Activated naive CD4-positive, alpha-beta T cell treated with anti-CD3 and anti-CD28 coated beads, Interleukin-2, amount 50 U/mL, for 24 hours (primary cell): ENCODE results near the gene ENPP7.

Source experiments
- H3K27ac Mint-ChIP-seq: one replicate; pipeline ENCODE4 v1.8.0; 2021; ENCODE audit warnings: mild to moderate bottlenecking, mixed read lengths
- H3K27me3 Mint-ChIP-seq: one replicate; pipeline ENCODE4 v1.8.0; 2021; ENCODE audit warnings: mixed read lengths
- H3K36me3 Mint-ChIP-seq: one replicate; pipeline ENCODE4 v1.8.0; 2021; ENCODE audit warnings: mixed read lengths
- H3K4me1 Mint-ChIP-seq: one replicate; pipeline ENCODE4 v1.8.0; 2021; ENCODE audit warnings: mixed read lengths
- H3K4me3 Mint-ChIP-seq: one replicate; pipeline ENCODE4 v1.8.0; 2021; ENCODE audit warnings: mild to moderate bottlenecking, mixed read lengths
- H3K9me3 Mint-ChIP-seq: one replicate; pipeline ENCODE4 v1.8.0; 2021; ENCODE audit warnings: mixed read lengths

Gene ENPP7

DNA sequence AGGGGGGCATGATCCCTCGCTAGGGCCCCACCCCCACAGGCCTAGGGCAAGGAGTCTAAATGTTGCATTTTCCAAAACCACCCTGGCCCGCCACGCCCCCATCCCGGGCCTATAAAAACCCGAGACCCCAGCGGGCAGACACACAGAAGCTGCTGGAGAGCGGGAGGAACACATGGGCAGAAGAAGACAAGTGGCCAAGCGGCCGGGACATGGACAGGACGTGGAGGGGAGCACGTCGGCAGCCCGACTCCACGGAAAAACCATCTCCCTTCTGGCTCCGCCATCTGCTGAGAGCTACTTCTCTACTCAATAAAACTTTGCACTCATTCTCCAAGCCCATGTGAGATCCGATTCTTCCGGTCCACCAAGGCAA, 34.1 kb upstream of the ENPP7 start:
- Mint-ChIP-seq H3K27ac (peak overlapping the region; percentile 4), H3K4me3 (no peak overlapping the region), H3K9me3 (no peaks in the 10 kb centered on the region), H3K4me1 (peaks cover 4% of the 10 kb centered on the region), H3K27me3 (peaks cover 12% of the 10 kb centered on the region), H3K36me3 (no peaks in the 10 kb centered on the region)

DNA sequence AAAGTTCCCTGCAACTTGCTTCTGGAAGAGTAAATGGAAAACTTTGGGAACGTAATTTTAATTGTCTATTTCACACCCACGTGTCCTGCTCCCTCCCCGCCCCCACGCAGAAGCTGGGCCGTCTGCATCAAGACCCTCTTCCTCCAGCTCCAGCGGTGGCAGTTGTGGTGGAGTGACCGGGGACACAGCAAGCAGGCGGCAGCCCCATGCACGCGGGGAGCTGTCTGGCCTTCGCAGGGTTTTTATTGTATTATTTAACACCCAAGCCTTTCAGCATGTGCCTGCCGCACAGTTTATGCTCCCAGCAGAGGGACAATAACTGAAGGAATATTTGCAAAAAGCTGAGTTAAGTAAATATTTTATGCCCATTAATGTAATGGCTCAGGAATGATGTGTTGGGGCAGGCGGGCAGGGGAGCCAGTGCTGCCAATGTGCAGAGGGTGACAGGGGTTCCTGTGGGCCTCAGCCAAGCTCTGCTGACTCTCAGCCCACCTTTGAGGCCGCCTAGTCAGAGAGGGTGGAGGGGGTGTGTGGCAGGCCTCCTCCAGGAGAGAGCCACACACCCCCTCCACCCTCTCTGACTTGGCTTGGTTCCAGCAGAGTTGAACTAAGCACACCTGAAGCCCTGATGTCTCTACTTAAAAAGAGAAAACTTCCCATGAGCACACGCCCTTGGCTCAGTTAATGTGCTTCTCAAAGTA, 32.4 kb upstream of the ENPP7 start:
- Mint-ChIP-seq H3K4me1 (peaks cover 4% of the 10 kb centered on the region), H3K27ac (no peak overlapping the region), H3K4me3 (no peak overlapping the region), H3K9me3 (no peaks in the 10 kb centered on the region), H3K27me3 (peaks cover 12% of the 10 kb centered on the region), H3K36me3 (no peaks in the 10 kb centered on the region)

DNA sequence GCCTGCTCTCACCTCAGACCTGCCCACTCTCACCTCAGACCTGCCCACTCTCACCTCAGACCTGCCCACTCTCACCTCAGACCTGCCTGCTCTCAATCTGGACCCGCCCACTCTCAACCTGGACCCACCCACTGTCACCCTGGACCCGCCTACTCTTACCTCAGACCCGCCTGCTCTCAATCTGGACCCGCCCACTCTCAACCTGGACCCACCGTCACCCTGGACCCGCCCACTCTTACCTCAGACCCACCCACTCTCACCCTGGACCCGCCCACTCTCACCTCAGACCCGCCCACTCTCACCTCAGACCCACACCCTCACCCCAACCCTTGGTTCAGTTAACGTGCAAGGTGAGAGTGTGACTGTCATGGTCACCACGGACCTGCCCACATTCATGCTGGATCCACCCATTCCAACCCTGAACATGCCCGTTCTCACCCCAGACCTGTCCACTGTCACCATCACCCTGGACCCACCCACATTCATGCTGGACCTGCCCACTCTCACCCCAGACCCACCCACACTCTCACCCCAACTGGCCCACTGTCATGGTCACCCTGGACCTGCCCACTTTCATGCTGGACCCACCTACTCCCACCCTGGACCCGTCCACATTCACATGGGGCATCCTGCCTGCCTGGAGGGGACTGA, 31.2 kb upstream of the ENPP7 start:
- Mint-ChIP-seq H3K27me3 (peaks cover 10% of the 10 kb centered on the region), H3K4me1 (peaks cover 4% of the 10 kb centered on the region), H3K36me3 (no peaks in the 10 kb centered on the region), H3K4me3 (no peak overlapping the region), H3K27ac (no peak overlapping the region), H3K9me3 (no peaks in the 10 kb centered on the region)

DNA sequence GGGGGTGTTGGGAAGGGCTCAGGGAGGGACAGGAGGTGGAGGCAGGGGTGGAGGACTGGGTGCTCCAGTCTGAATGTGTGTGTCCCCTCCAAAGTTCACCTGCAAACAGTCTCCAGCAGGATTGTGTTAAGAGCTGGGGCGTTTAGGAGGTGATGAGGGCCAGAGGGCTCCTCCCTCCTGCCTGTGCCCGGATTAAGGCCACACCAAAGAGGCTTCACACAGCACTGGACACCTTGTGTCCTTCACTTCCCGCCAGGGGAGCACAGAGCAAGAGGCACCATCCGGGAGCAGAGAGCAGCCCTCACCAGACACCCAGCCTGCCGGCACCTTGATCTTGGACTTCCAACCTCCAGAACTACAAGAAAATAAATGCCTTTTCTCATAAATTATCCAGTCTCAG, 30.2 kb upstream of the ENPP7 start:
- peaks cover 9% of the 10 kb centered on the region for H3K27me3 Mint-ChIP-seq
- no peaks in the 10 kb centered on the region for H3K9me3 Mint-ChIP-seq
- no peak overlapping the region for H3K27ac Mint-ChIP-seq
- no peak overlapping the region for H3K4me3 Mint-ChIP-seq
- peaks cover 4% of the 10 kb centered on the region for H3K4me1 Mint-ChIP-seq
- no peaks in the 10 kb centered on the region for H3K36me3 Mint-ChIP-seq

DNA sequence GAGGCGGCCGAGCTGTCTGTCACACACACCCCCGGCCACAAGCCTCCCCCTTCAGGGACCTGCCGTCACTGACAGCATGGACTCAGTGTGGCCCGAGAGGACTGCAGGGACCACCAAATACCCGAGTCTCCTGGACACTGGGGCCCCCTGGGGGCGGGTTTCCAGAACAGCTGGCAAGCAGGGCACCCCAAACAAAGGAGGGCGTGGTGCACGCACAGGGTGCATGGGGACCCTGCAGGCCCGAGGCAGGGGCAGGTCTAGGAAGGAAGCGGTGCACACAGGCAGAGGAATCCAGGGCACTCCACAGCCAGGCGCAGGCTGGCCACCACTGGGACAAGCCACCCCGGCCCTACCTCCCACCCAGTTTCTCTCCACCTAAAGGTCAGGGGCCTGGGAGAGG, 28.7 kb upstream of the ENPP7 start:
- H3K27ac Mint-ChIP-seq: no peak overlapping the region
- no peaks in the 10 kb centered on the region for H3K9me3 Mint-ChIP-seq
- H3K36me3 Mint-ChIP-seq: no peaks in the 10 kb centered on the region

DNA sequence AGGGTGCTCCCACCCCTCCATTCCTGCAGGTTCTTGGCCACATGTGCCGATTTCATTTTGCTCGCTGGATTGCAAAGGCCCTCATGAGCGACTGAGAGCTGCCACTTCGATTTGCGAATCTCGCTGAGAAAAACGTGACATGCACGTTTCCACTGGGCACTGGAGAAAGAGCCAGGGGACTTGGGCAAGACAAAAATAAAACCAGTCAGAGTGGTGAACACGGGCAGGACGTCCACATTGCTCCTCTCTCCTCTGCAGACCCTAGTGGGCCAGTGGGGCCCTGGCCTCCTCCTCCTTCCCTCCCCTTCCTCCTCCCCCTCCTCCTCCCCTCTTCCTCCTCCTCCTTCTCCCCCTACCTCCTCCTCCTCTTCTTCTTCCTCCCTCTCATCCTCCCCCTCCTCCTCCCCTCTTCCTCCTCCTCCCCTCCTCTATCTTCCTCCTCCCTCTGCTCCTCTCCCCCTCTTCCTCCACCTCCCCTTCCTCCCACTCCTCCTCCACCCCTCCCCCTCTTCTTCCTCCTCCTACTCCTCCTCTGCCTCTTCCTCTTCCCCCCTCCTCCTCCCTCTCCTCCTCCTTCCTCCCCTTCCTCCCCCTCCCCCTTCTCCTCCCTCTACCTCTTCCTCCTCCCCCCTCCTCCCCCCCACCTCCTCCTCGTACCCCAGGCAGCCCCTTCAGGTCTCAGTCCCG, 28.1 kb upstream of the ENPP7 start:
- no peaks in the 10 kb centered on the region for H3K4me1 Mint-ChIP-seq
- no peaks in the 10 kb centered on the region for H3K36me3 Mint-ChIP-seq
- H3K4me3 Mint-ChIP-seq: no peak overlapping the region
- no peak overlapping the region for H3K27ac Mint-ChIP-seq
- H3K9me3 Mint-ChIP-seq: no peaks in the 10 kb centered on the region
- H3K27me3 Mint-ChIP-seq: no peaks in the 10 kb centered on the region

More for the DNA sequence above, 28.7 kb upstream of the ENPP7 start:
- Mint-ChIP-seq H3K4me3 (no peak overlapping the region), H3K27me3 (peaks cover 3% of the 10 kb centered on the region), H3K4me1 (no peaks in the 10 kb centered on the region)

DNA sequence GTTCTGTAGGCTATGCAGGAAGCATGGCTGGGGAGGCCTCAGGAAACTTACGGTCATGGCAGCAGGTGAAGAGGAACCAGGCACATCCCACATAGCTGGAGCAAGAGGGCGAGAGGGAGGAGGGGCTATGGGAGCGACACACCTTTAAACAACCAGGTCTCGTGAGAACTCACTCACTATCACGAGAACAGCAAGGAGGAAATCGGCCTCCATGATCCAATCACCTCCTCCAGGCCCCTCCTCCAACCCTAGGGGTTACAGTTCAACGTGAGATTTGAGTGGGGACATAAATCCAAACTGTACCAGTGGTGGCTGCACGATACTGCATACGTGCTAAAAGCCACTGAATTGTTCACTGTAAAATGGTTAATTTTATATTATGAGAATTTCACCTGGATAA, 26.1 kb upstream of the ENPP7 start:
- Mint-ChIP-seq H3K27ac (no peak overlapping the region), H3K4me3 (no peak overlapping the region), H3K27me3 (no peaks in the 10 kb centered on the region)

DNA sequence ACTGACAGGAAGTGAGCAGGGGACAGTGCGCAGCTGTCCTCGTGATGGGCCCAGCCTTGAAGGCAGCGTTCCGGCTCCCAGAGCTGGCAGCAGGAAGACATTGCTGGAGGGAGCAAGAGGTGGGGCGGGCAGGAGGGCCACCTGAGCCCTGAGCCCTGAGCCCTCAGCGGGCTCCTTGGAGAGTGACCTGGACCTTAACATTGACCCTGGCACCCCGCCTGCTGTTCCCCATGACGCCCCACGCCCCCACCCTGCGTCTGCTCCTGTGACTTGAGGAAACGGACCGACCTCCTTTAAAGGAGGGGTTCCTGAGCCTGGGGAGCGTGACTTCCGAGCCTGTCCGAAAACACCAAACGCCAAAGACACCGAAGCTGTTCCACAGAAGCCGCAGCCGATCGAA, 25.1 kb upstream of the ENPP7 start:
- Mint-ChIP-seq H3K4me3 (no peak overlapping the region), H3K4me1 (no peaks in the 10 kb centered on the region), H3K27me3 (no peaks in the 10 kb centered on the region), H3K9me3 (no peaks in the 10 kb centered on the region), H3K36me3 (no peaks in the 10 kb centered on the region), H3K27ac (no peak overlapping the region)

More for the DNA sequence above, 26.1 kb upstream of the ENPP7 start:
- H3K36me3 Mint-ChIP-seq: no peaks in the 10 kb centered on the region
- no peaks in the 10 kb centered on the region for H3K9me3 Mint-ChIP-seq
- H3K4me1 Mint-ChIP-seq: no peaks in the 10 kb centered on the region

DNA sequence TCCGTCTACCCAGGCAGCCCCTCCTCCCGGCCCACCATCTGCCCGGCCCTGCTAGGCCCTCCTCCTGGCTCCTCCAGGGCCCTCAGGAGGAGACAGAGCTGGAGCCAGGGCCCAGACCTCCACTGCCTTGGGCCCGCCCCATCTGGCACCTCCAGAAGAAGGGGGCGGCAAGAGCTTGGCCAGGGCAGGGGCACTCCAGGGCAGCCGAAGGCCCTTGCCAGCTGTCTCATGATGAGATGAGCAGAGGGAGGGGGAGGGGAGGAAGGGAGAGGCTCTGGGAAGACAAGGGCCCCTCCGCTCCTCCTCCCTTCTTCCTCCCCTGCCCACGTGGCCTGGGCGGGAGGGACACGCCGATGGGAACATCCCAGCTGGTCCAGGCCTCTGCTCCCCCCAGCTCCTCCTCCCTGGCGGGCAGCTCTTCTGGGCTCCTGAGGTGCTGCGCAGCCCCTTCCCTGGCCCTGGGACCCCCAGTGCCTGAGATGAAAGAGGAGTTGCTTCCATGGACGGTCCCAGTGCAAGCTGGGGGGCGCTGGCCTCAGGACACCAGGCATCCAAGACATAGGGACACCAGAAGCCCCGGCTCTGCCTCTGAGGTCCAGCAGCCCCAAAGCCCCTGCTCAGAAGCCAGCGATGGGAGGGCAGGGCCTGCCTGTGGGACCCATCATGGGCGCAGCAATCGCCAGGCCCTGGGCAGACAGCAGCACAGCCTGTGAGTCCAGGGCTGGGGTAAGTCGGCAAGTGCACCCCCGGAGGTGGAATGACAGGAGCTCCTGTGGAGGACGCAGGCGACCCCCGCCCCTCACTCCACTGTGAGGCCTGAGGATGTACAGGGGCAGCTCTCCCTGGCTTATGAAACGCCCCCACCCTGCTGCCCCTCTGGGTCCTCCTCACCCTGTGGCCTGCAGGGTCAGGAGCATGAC, 23.6 kb upstream of the ENPP7 start:
- no peaks in the 10 kb centered on the region for H3K27me3 Mint-ChIP-seq

DNA sequence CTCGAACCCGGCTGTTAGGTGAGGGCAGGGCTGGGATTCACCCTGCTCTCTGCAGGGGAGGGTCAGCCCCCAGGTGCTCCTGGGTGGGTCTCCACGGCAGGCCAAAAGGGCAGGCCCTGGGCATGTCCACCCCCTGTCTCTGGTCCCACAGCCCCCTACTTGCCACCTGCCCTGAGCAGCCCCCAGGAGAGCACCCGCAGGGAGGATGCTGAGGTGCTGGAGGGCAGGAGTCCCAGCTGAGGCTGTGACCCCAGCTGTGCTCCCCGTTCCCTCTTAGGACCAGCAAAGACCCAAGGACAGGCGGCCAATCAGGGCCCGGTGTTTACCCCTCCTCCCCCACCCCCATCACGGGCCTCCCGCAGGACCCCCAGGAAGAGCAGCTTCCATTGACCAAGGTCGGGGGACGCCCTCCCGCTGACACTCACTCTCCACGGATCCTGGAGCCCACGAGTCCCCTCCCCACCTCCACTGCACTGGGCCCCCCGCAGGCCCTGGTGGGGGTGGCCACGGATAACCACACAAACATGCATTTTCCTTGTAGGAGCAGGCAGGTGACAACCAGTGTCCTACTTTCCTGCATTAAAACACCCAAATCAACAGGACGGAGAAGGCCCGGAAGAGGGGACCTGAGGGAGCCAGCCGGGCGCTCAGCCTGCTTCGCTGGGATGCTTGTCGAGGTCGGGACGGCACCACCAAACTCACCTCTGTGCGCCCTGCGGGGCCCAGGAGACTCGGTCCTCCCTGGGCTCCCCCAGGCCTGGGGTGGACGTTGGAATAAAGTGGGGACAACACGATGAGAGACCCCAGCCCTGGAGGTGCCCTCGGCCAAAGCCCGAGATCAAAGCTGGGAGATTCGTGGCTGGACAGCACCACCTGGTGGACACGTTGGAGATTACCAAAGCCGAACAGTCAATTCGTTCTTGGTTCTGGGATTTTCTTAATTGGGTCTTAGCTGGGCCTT, 22.5 kb upstream of the ENPP7 start:
- no peaks in the 10 kb centered on the region for H3K9me3 Mint-ChIP-seq
- H3K4me1 Mint-ChIP-seq: no peaks in the 10 kb centered on the region
- H3K36me3 Mint-ChIP-seq: no peaks in the 10 kb centered on the region
- H3K27ac Mint-ChIP-seq: no peak overlapping the region
- no peaks in the 10 kb centered on the region for H3K27me3 Mint-ChIP-seq
- no peak overlapping the region for H3K4me3 Mint-ChIP-seq

More for the DNA sequence above, 23.6 kb upstream of the ENPP7 start:
- Mint-ChIP-seq H3K27ac (no peak overlapping the region), H3K36me3 (no peaks in the 10 kb centered on the region), H3K4me1 (no peaks in the 10 kb centered on the region), H3K4me3 (no peak overlapping the region), H3K9me3 (no peaks in the 10 kb centered on the region)

DNA sequence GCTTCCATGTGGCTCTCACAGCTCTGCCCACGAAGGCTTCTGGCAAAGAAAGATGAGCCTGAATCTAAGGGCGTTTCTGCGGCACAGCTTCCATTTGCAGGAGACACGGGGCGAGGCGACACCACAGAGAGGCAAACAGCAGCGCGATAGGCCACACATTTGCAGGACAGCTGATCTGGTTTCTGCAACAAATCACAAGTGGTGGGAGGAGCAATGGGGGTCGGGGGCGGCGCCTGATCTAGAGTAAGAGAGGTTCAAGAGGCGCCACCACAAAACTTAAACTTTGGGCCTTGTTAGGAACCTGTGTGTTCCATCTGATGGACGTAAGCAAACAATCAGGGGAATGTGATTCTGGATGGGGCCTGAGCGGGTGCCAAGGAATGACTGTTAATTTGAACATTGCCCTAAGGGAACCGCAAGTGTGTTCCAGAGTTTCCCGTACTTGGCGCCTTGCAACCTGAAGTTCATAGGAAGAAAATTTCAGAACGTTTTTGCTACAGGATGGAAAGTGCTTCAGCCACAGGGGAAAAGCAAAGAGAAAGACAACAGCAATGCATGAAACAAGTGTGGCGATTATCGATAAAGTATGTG, 18.9 kb upstream of the ENPP7 start:
- H3K4me3 Mint-ChIP-seq: no peak overlapping the region
- no peaks in the 10 kb centered on the region for H3K36me3 Mint-ChIP-seq
- H3K27ac Mint-ChIP-seq: peak overlapping the region; percentile 19
- no peaks in the 10 kb centered on the region for H3K4me1 Mint-ChIP-seq
- peaks cover 2% of the 10 kb centered on the region for H3K27me3 Mint-ChIP-seq
- H3K9me3 Mint-ChIP-seq: no peaks in the 10 kb centered on the region

DNA sequence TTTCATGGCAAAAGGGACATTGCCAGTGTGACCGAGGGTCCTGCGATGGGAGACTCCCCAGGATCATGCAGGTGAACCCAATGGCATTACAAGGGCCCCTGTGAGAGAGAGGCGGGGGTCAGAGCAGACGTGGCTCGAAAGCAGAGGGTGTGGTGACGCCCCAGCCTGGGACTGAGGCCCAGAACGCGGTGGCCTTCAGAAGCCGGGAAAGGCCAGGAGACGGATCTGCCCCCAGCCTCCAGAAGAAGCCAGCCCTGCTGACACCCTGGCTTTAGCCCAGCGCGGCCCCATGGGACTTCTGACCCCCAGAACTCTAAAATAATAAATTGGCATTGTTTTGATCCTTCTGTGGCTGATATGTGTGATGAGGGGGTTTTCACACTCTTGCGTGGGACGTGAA, 17.4 kb upstream of the ENPP7 start:
- Mint-ChIP-seq H3K36me3 (no peaks in the 10 kb centered on the region), H3K4me3 (no peak overlapping the region), H3K27ac (no peak overlapping the region), H3K27me3 (peaks cover 2% of the 10 kb centered on the region), H3K4me1 (no peaks in the 10 kb centered on the region), H3K9me3 (no peaks in the 10 kb centered on the region)

DNA sequence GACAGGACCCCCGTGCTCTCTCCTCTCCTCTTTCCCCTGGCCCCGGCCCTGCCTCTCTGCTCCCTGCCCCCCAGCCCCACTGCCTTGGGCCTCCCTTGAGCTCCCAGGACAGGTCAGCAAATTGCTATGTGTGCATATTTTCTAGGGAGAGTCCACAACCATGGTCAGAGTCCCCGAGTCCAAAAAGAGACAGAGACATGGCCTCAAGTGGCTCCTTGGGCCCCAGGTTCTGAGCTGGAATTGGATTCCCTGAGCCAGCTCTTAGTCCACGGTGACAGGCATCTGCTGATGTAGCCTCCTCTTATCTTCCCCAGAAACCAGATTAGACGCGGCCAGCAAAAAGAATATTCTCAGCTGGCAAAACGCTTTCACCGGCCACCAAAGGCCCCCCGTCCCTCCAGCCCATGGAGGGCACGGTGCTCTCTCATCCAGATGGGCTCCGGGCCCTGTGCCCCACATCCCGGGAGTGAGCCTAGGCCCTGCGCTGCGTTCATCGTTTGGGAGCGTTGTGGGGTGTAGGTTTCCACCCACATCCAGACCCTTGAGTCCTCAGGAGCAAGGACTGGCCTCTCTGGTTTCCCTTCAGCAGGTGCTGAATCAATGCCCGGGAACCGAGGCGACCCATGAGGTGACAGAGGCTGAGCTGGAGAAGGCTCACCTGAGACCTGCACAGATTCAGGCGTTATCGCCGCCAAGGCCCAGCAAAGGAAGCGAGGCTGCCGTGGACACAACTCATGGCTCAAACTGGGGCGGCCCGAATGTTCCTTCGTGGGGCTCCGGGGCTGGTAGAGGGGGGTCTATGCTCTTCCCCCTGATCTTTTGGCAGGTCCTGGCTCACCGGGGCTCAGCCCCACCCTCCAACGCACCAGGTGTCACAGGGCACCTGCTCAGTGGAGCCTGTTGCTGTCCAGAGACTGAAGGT, 16.3 kb upstream of the ENPP7 start:
- H3K4me3 Mint-ChIP-seq: no peak overlapping the region
- no peaks in the 10 kb centered on the region for H3K36me3 Mint-ChIP-seq
- peaks cover 2% of the 10 kb centered on the region for H3K27me3 Mint-ChIP-seq
- H3K27ac Mint-ChIP-seq: no peak overlapping the region
- no peaks in the 10 kb centered on the region for H3K9me3 Mint-ChIP-seq
- no peaks in the 10 kb centered on the region for H3K4me1 Mint-ChIP-seq
